Mucosa of descending colon (tissue), 3 donors: ENCODE data around the gene FGFR2. TPM values are rescaled to one million over a fixed set of nuclear protein-coding genes. Genes with fewer than 3 reads are reported as not detected.

Experiments used
- ATAC-seq: fragments of 200-7000 bp; cut with Tn5 transposase; one replicate; pipeline ENCODE4 v1.9.1; 2020; ENCODE audit warnings: mild to moderate bottlenecking, moderate library complexity
- DNase-seq, 3 donors: peaks; one replicate each; pipeline ENCODE4 v3.0.0-alpha.2; 2020
- H3K36me3 ChIP-seq: fragments of 200-600 bp; one replicate; pipeline ENCODE4 v1.8.0; 2021; ENCODE audit warnings: low read depth, mild to moderate bottlenecking
- H3K4me1 ChIP-seq: fragments of 200-600 bp; one replicate; pipeline ENCODE4 v1.8.0; 2021; ENCODE audit warnings: low read depth, mild to moderate bottlenecking
- H3K4me3 ChIP-seq: fragments of 200-600 bp; one replicate; pipeline ENCODE4 v1.8.0; 2021; ENCODE audit warnings: mild to moderate bottlenecking
- H3K9me3 ChIP-seq: fragments of 200-600 bp; one replicate; pipeline ENCODE4 v1.8.0; 2021; ENCODE audit warnings: mild to moderate bottlenecking
- intact Hi-C, 2 donors: fragments of 100-400 bp; cut with DNase I in 1 of 2; cut with micrococcal nuclease in 1 of 2; formaldehyde crosslinking; loops; one replicate each; pipeline versions ENCODE4 v1.11.0 to v1.11.1; 2022; cut with DNase I, micrococcal nuclease
- total RNA-seq, 3 donors: library from RNA; stranded (reverse); fragmentation: NEBNext Ultra II Directional in 2 of 3; extraction: Animal tissue kit (Norgen Biotek cat#: 25700) in 2 of 3; gene quantifications; one replicate each; pipeline versions ENCODE4 v1.2.1 to v1.2.4, GENCODE V29; 2021 to 2023
- TF ChIP-seq, protein P1 (sequence below): fragments of 200-600 bp; IDR thresholded peaks from one replicate; pipeline ENCODE4 v1.8.0; 2022; ENCODE audit warnings: antibody characterized with exemption, mild to moderate bottlenecking
- donor health status: DM: no; HTN: no; CAD: no; lungs with moderate emphysema.
- donor health status: DM: no; HTN: no; CAD: no.
- donor health status: DM: no; HTN: yes; CAD: no.

FGFR2 gene
- total RNA-seq, 3 donors from 2014 or later = 64.3 to 138 (median 77.5) TPM

- DNase-seq (no peak), ATAC-seq (no peak)
- Histone ChIP-seq H3K9me3 (no peaks in the 10 kb centered on the region), H3K4me3 (no peak overlapping the region), H3K36me3 (no peaks in the 10 kb centered on the region), H3K4me1 (no peaks in the 10 kb centered on the region)
- TF ChIP-seq, protein P1, sequence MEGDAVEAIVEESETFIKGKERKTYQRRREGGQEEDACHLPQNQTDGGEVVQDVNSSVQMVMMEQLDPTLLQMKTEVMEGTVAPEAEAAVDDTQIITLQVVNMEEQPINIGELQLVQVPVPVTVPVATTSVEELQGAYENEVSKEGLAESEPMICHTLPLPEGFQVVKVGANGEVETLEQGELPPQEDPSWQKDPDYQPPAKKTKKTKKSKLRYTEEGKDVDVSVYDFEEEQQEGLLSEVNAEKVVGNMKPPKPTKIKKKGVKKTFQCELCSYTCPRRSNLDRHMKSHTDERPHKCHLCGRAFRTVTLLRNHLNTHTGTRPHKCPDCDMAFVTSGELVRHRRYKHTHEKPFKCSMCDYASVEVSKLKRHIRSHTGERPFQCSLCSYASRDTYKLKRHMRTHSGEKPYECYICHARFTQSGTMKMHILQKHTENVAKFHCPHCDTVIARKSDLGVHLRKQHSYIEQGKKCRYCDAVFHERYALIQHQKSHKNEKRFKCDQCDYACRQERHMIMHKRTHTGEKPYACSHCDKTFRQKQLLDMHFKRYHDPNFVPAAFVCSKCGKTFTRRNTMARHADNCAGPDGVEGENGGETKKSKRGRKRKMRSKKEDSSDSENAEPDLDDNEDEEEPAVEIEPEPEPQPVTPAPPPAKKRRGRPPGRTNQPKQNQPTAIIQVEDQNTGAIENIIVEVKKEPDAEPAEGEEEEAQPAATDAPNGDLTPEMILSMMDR = no peak
- intact Hi-C loops = no loop called here
These were observed 86.8 kb downstream of the FGFR2 start for GRCh38 chr10:121511460-121511859.

- Histone ChIP-seq H3K4me1 (no peaks in the 10 kb centered on the region), H3K4me3 (no peak overlapping the region), H3K36me3 (no peaks in the 10 kb centered on the region), H3K9me3 (no peaks in the 10 kb centered on the region)
- TF ChIP-seq, protein P1 = no peak
- DNase-seq (no peak), ATAC-seq (no peak)
- intact Hi-C loops = no loop called here
These were observed 88.0 kb downstream of the FGFR2 start for GRCh38 chr10:121510201-121510771.

- TF ChIP-seq, protein P1 = no peak
- intact Hi-C loops = no loop called here
- Histone ChIP-seq H3K4me1 (no peaks in the 10 kb centered on the region), H3K4me3 (no peak overlapping the region), H3K9me3 (no peaks in the 10 kb centered on the region), H3K36me3 (no peaks in the 10 kb centered on the region)
- ATAC-seq = no peak
- DNase-seq = no peak
These were observed 88.4 kb downstream of the FGFR2 start for GRCh38 chr10:121509796-121510195.

GRCh38 chr10:121509112-121509511 is 89.1 kb downstream of the FGFR2 start:
- no peak for DNase-seq
- no peak for ATAC-seq
- TF ChIP-seq, protein P1 = no peak

DNA sequence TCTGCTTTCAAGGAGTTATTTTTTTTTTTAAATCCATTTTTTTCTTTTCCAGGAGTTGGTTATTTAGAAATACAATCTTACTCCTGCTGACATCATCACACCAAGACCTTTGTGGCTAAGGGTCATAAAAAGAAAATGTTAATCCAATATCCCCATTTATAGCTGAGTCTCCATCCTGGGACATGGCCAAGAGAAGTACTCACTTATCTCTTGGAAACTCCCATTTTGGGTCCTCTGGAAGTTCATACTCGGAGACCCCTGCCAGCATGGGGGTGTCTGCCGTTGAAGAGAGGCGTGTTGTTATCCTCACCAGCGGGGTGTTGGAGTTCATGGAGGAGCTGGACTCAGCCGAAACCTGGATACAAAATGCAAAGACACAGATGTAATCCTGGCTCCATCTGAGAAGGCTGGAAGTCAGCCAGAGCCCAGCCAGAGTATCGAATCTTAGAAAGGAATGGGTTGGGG is 94.6 kb downstream of the FGFR2 start:
- TF ChIP-seq, protein P1 = no peak
- ATAC-seq = no peak
- intact Hi-C loops = no loop called here
- no peaks in the 10 kb centered on the region for H3K36me3 ChIP-seq
- no peaks in the 10 kb centered on the region for H3K4me1 ChIP-seq
- H3K9me3 ChIP-seq = no peaks in the 10 kb centered on the region
- H3K4me3 ChIP-seq = no peak overlapping the region
- DNase-seq = no peak

More at GRCh38 chr10:121509112-121509511, 89.1 kb downstream of the FGFR2 start:
- no peaks in the 10 kb centered on the region for H3K9me3 ChIP-seq
- no peaks in the 10 kb centered on the region for H3K36me3 ChIP-seq
- intact Hi-C loops = no loop called here
- no peak overlapping the region for H3K4me3 ChIP-seq
- no peaks in the 10 kb centered on the region for H3K4me1 ChIP-seq

GRCh38 chr10:121501796-121502195 is 96.4 kb downstream of the FGFR2 start:
- Histone ChIP-seq H3K4me1 (no peaks in the 10 kb centered on the region), H3K36me3 (no peaks in the 10 kb centered on the region), H3K9me3 (no peaks in the 10 kb centered on the region), H3K4me3 (no peak overlapping the region)
- ATAC-seq (no peak), DNase-seq (no peak)
- intact Hi-C loops = no loop called here
- TF ChIP-seq, protein P1 = no peak
